GM21723 (cell line): ENCODE measurements around the gene CACNA1C.

Experiments used
- ATAC-seq: cut with Tn5 transposase; IDR thresholded peaks from one replicate; pipeline ENCODE4 v1.9.1; 2021; ENCODE audit warnings: mild to moderate bottlenecking, moderate library complexity; ENCODE audit not compliant: unreplicated experiment

The CACNA1C gene

GRCh38 chr12:2533036-2533435 is 480.2 kb downstream of the CACNA1C start:
- ATAC-seq = no peak

GRCh38 chr12:2535583-2536204 is 482.9 kb downstream of the CACNA1C start:
- no peak for ATAC-seq

GRCh38 chr12:2536724-2537123 is 483.9 kb downstream of the CACNA1C start:
- no peak for ATAC-seq

DNA sequence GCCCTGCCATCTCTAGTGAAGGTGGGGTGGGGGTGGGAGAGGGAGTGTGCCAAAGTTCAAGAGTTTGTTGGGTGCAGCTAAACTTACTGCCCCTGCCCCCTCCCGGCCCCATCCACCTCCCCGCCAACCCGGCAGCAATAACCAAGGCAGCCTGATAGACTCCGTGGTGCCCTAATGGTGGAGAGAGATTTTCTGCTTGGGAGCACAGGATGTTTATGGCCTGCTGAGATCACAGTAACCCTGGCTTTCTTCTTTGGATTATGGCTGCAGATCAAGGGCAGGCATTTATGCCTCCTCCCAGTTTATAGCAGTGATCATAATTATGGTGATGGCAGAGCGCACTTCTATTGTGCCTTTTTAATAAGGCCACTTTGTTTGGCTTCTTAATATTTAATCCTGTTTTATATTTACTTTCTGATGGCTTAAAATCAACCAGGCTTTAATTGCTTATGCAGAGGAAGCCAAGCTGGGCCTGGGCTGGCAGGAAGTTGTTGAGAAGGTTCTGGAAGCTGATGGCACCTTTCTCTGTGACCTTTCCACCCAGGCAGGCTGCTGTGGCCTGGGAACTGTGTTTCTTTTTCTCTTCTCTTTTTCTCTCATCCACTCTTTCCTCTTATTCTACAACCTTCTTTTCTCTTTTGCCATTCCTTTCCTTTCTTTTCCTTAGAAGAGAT is 485.2 kb downstream of the CACNA1C start:
- no peak for ATAC-seq

DNA sequence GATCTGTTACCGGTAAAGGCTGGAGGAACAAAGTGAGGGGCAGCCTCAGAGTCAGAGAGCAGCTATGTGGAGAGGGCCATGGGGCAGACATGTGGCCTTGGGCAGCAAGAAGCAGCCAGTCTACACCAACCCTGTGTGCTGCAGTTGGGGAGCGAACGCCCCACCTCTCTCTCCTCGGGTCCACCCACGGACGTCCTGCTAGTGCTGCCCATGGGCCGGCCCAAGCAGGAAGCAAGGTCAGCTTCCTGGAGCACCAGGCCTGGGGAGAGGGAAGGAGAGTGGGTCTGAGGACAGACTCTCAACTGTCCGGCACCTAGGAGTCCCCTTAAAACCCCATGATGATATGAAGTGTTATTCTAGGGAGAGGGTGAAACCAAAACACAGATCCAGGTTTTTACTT is 487.2 kb downstream of the CACNA1C start:
- ATAC-seq = no peak

DNA sequence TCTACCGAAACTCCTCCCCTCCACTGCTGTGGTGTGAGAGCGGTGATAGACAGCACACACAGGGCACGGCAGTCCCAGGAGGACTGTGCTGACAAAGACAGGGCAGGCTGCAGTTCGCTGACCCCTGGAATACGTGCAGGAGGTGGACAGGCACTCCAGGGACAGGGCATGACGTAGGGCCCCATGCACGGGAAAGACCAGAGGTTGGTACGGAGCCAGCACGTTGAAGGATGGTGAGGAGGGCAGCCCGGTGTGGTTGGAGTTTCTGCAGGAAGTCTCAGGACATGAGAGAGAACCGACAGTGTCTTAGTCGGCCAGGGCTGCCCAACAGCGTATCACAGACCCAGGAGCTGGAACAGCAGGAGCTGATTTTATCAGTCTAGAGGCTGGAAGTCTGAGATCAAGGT is 487.8 kb downstream of the CACNA1C start:
- no peak for ATAC-seq

DNA sequence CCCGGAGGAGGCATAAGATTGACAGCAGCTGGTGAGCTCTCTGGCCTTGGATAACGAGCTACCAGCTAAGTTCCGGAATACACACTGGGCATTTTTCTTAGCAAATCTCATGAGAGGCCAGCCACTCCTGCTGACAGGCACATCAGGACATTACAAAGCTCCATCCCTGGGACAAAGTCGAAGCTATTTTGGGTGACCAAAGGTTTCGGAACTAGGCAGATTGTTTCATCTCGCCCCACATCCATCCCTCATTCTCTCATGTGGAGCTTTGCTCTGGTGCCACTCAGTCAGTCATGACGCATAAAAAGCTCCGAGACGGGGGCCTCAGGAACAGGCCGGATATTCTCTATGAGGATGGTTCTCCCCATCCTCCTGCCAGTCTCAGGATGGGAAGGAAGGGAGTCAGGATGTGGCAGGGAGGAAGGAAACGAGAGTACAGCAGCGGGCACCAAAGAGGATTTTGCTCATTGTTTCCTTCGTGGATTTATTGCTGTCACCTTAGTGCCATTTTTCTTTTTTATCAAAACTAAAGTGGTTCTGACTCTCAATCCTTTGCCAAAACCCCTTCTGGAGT is 488.9 kb downstream of the CACNA1C start:
- ATAC-seq = no peak

GRCh38 chr12:2543801-2544200 is 491.0 kb downstream of the CACNA1C start:
- ATAC-seq = no peak

DNA sequence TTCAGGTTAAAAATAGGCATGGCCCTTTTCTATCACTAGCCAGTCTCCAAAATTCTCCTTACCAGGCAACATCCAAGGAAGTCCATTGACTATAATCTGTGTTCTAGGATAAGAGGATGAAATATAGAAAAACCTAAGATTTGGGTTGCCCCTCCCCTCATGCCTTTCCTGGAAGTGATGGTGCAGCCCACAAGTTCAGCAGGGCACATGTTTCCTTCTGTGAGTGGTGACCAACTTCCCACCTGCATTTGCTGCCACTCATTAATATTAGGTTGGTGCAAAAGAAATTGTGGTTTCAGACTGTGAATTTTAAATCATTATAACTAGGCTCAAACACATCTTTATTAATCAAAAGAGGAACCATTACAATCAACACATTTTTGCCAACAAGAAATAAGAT is 491.4 kb downstream of the CACNA1C start:
- ATAC-seq = no peak

- ATAC-seq = no peak
Measured at GRCh38 chr12:2547273-2548044, 494.7 kb downstream of the CACNA1C start.

- no peak for ATAC-seq
Measured at GRCh38 chr12:2548081-2548480, 495.3 kb downstream of the CACNA1C start.

DNA sequence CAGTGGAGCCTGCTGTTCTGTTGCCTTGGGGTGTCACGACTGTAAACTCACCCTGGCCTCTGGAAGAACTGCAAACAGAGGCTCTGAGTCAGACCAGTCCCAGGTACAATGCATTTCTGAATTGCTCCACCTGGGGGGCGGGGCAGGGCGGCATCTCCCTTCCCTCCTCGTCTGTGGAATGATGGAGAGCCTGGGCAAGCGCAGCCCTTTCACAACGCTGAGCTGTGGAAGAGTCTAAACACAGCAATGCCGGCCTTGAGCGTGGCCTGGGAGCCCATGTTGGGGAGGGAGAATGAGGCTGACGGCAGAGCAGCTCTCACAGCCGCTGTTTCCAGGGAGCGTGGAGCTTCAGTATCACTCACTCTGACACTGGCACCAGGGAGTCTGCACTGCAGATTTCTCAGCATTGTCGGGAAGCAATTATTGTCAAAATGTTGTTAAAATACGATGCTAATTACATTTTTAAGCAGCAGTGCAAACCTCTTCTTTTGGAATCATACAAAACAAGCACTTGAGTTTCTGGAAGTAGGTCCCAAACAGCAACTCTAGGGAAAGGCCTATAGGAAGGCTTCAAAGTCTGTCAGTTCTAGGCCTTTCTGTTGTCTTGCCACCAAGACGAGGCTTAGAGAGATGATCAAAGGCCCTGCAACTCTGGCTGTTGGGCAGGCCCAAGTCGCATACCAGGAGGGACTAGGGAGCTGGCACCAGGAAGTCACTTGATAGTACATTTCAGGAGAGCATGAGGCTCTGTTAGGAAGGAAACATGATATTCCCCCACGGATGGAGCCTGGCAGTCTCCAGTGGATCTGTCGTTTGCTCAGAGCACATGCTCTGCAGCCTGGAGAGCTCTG is 498.0 kb downstream of the CACNA1C start:
- ATAC-seq = no peak

DNA sequence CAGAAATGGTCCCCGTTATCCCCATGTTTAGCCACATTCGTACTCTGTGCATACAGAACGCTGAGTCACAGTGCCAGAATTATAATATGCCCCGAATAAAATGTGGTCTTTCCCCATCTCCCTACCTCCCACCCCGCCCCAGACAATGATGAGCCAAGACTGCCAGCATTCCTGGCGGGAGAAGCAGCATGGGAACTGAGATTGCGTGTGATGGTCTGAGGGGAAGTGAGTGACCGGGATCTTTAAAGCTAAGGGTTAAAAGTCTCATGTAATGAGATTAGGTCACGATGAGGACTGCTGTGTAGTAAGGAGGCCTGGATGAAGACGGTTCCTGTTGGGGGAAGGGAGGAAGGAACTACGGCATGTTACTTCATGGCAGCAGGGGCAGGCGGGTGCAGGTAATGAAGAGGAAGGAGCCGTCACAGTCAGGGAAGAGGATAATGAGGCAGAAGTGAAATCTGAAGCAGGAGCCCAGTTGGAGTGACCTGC is 498.7 kb downstream of the CACNA1C start:
- no peak for ATAC-seq

GRCh38 chr12:2552000-2552756 is 499.4 kb downstream of the CACNA1C start:
- ATAC-seq = no peak

DNA sequence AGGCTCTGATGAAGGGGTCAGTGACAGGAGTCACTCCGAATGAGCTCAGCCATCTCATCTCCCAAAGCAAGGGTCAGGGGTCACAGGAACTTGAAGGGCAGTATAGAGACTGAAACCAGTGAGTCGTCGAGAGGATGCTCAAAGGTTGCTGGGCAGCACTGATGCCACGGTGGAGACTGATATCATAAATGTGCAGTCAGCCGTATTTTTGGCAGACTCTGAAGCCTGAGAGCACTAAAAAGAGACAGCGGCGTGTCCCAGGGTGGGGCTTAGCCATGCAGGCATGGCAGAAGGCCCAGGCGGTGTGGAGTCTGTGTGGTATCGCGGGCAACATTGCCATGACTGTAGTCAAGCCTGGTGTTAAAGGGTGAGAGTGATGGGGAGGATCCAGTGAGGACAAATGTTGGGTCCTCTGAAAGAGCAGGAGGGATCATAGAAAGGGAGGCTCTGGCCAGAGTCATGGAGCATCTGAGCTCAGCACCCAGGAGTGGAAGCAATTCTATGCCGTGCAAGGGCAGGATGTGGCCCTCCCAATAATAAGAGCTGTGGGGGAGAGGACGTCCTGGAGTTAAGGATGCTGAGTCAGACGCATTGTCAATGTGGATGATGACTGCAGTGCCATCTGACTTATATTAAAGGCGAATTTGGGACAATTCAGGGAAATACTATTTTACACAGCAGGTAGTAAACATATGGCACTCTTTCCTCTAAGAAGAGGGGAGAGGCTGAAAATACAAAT is 500.8 kb downstream of the CACNA1C start:
- ATAC-seq = no peak

DNA sequence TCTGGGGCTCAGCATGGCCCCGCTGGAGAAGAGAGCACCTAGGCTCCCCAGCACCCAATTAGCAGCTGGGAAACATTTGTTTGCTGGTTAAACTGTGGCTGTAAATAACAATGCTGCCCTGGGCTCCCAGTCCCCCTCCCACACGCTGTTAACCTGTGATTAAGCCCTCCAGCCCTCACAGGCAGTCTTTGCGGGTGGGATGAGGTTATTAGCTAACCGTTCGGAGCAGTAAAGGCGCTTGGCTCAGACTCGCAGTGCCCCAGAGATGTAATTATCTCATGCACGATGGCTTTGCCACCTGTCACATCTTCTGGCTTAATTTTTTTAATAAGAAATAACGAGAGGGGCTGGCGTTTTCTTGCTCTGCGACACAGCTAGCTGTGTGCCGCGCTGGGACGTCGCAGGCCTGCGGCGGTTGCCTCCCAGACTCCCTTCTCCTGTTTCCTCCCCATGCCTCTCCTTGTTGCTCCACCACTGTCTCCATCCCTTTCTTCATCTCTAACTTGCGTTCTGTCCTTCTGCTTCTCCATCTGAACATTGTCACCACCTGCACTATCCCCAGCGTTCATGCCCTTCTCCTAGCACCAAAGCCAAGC is 502.8 kb downstream of the CACNA1C start:
- no peak for ATAC-seq

GRCh38 chr12:2557597-2557996 is 504.8 kb downstream of the CACNA1C start:
- ATAC-seq = no peak

DNA sequence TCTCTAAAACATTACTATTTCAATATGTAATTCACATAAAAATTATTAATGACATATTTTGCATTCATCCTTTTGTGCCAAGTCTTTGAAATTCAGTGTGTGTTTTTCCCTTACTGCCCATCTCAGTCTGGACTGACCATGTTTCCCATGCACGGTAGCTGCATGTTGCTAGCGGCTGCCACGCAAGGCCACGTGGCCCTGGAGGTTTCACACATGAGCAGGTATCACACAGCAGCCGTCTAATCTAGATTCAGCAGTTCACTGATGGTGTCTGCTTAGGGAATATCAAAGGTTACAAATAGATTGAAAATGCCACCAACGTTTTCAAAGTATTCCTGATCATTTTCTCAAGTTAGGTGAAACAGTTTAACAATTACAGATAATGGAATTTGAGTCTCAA is 507.1 kb downstream of the CACNA1C start:
- no peak for ATAC-seq

DNA sequence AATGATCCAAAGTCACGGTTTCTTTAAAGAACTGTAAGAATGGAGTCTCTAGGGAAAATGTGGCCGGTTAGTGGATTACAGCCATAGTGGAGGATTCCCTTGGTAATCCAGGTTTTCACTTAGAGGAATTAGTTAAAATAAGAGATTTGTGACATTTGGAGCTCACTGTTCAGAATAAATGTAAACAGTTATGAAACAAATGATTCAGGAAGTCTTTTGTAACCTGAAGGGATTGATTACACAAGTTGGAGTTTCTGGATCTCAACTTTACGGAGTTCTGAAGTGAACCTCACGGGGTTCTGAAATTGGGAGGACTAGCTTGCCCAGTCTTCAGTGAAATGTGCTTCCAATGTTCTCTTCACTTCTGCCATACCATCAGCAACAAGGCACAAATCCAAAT is 507.6 kb downstream of the CACNA1C start:
- ATAC-seq = no peak
